ENCODE results near the gene RAPGEF4.

GRCh38 chr2:172926785-172927640 is 191.4 kb downstream of the RAPGEF4 start:
- TF ChIP-seq CTCF (IDR thresholded peaks at IDR 0.05 in 4 of 5, conservative IDR thresholded peaks at IDR 0.05 in 1 of 5) (no peak), POLR2A (IDR thresholded peaks at IDR 0.05) (no peak)
